HFF-Myc (cell line): Measurements from ENCODE around the gene SELENOI.

ENCODE experiments used
- DNase-seq: peaks from one replicate; pipeline ENCODE4 v3.0.0-alpha.2; 2011; ENCODE audit warnings: low read depth; ENCODE audit errors: extremely low read depth
- H3K4me3 ChIP-seq: replicated peaks from 2 replicates; pipeline ENCODE4 v1.5.1; 2011; ENCODE audit warnings: low read depth, mild to moderate bottlenecking, control low read depth, low read length
- CTCF ChIP-seq: IDR thresholded peaks from 2 replicates; pipeline ENCODE4 v1.5.1; 2012; ENCODE audit warnings: mild to moderate bottlenecking, low read depth, low read length, control low read depth; ENCODE audit errors: missing control alignments

The SELENOI gene

GRCh38 chr2:26376799-26377198 is 30.9 kb downstream of the SELENOI start:
- TF ChIP-seq CTCF: no peak
- DNase-seq: no peak
- H3K4me3 ChIP-seq: no peak overlapping the region

GRCh38 chr2:26380281-26380680 is 34.3 kb downstream of the SELENOI start:
- no peak for TF ChIP-seq CTCF
- no peak for DNase-seq
- H3K4me3 ChIP-seq: no peak overlapping the region

GRCh38 chr2:26382564-26382963 is 36.6 kb downstream of the SELENOI start:
- no peak overlapping the region for H3K4me3 ChIP-seq
- DNase-seq: no peak
- TF ChIP-seq CTCF: no peak

DNA sequence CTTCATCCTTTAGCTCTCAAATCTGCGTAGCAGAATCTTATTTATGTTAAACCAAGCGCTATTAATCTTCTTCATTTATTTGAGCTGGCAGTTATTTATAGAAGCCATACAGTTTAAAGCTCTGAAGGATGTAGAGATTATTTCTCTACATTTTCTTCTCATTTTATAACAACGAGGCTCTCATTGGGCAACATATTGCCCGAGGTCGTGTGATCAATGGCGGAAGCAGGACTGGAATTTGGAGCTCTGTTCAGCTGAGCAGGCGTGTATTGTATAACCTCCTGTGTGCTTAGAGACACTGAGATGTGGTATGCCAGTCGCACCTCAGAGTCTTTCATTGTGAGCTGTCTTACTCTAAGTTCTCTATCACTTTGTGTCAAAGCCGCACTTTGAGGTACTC is 38.2 kb downstream of the SELENOI start:
- no peak overlapping the region for H3K4me3 ChIP-seq
- no peak for TF ChIP-seq CTCF
- no peak for DNase-seq

GRCh38 chr2:26384597-26384996 is 38.7 kb downstream of the SELENOI start:
- TF ChIP-seq CTCF: no peak
- no peak for DNase-seq
- H3K4me3 ChIP-seq: no peak overlapping the region

DNA sequence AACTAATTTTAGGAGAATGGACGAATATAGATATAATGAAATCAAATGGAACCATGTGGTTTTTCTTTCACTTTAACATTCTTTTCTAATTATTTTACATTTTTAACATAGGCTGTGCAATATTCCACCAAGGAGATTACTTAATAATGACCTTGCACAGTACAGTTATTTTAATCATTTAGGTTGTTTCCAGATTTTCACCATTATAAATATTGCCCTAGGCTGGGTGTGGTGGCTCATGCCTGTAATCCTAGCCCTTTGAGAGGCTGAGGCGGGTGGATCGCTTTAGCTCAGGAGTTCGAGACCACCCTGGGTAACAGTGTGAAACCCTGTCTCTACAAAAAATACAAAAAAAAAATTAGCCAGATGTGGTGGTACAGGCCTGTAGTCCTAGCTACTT is 41.2 kb downstream of the SELENOI start:
- TF ChIP-seq CTCF: no peak

DNA sequence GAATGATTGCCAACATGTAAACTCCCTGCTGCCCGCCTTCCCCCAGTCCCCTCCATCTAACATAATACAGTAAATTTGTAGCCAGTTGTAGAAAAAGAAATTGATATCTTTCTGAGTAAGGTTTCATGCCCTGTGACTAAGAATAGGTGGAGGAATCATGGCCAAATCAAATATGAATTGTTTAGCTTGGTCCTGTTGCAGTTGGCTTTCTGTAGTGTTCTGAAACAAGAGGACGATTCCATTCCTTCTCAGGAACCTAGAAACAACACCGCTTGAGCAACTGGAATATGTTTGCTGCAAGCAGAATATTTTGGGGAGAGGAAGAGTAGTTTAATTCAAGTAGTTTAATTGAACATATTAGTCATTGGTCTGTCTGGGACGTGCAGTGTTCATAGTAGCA is 48.8 kb downstream of the SELENOI start:
- TF ChIP-seq CTCF: no peak
- no peak for DNase-seq
- H3K4me3 ChIP-seq: no peak overlapping the region

More for the DNA sequence above, 41.2 kb downstream of the SELENOI start:
- no peak for DNase-seq
- no peak overlapping the region for H3K4me3 ChIP-seq
